Ishikawa (cell line): ENCODE measurements around the gene TNRC6C.

Experiments used
- EGR1 ChIP-seq: IDR thresholded peaks from 2 replicates; pipeline ENCODE4 v1.6.1; 2012
- EP300 ChIP-seq: IDR thresholded peaks from 2 replicates; pipeline ENCODE4 v1.6.1; 2012; ENCODE audit warnings: borderline replicate concordance
- MAX ChIP-seq: IDR thresholded peaks from 2 replicates; pipeline ENCODE4 v1.6.1; 2012
- NFIC ChIP-seq: IDR thresholded peaks from 2 replicates; pipeline ENCODE4 v1.6.1; 2012
- RAD21 ChIP-seq: IDR thresholded peaks from 2 replicates; pipeline ENCODE4 v1.6.1; 2012; ENCODE audit warnings: low read depth
- REST ChIP-seq: IDR thresholded peaks from 2 replicates; pipeline ENCODE4 v1.6.1; 2012; ENCODE audit warnings: low read depth, mild to moderate bottlenecking
- TAF1 ChIP-seq: IDR thresholded peaks from 2 replicates; pipeline ENCODE4 v1.6.1; 2012; ENCODE audit warnings: low read depth, mild to moderate bottlenecking
- TEAD4 ChIP-seq: IDR thresholded peaks from 2 replicates; pipeline ENCODE4 v1.6.1; 2012
- YY1 ChIP-seq: IDR thresholded peaks from 2 replicates; pipeline ENCODE4 v1.6.1; 2012; ENCODE audit warnings: low read depth
- TF ChIP-seq, protein P1 (sequence below): IDR thresholded peaks from 2 replicates; pipeline ENCODE4 v1.6.1; 2012

- no peak for TF ChIP-seq MAX
- no peak for TF ChIP-seq EP300
- no peak for TF ChIP-seq NFIC
- no peak for TF ChIP-seq TEAD4
- TF ChIP-seq RAD21 = no peak
- no peak for TF ChIP-seq YY1
- TF ChIP-seq TAF1 = no peak
- TF ChIP-seq REST = no peak
- TF ChIP-seq, protein P1, sequence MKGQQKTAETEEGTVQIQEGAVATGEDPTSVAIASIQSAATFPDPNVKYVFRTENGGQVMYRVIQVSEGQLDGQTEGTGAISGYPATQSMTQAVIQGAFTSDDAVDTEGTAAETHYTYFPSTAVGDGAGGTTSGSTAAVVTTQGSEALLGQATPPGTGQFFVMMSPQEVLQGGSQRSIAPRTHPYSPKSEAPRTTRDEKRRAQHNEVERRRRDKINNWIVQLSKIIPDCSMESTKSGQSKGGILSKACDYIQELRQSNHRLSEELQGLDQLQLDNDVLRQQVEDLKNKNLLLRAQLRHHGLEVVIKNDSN = no peak
- TF ChIP-seq EGR1 = no peak
Observed at GRCh38 chr17:78023042-78023441, 64.5 kb downstream of the TNRC6C start.
